Thyroid gland (tissue), 4 donors: ENCODE data around the gene PTGFRN.

Source experiments
- POLR2A ChIP-seq, 2 donors: fragments of 450-650 bp; IDR thresholded peaks; one replicate each; pipeline ENCODE4 v1.6.1; 2017; ENCODE audit warnings: antibody characterized with exemption in 2 of 2, mild to moderate bottlenecking in 2 of 2, moderate library complexity in 1 of 2
- TF ChIP-seq, protein P1 (sequence below), 6 experiments: fragments of 200-600 bp in 3 of 6; fragments of 450-650 bp in 3 of 6; sonication (generic) in 3 of 6; IDR thresholded peaks; one replicate each; pipeline ENCODE4 v1.5.1; 2016 to 2019; ENCODE audit warnings: antibody characterized with exemption in 6 of 6, mild to moderate bottlenecking in 2 of 6, inconsistent platforms in 1 of 6, moderate library complexity in 1 of 6

GRCh38 chr1:116981521-116982037, 71.9 kb downstream of the PTGFRN start:
- TF ChIP-seq, protein P1, sequence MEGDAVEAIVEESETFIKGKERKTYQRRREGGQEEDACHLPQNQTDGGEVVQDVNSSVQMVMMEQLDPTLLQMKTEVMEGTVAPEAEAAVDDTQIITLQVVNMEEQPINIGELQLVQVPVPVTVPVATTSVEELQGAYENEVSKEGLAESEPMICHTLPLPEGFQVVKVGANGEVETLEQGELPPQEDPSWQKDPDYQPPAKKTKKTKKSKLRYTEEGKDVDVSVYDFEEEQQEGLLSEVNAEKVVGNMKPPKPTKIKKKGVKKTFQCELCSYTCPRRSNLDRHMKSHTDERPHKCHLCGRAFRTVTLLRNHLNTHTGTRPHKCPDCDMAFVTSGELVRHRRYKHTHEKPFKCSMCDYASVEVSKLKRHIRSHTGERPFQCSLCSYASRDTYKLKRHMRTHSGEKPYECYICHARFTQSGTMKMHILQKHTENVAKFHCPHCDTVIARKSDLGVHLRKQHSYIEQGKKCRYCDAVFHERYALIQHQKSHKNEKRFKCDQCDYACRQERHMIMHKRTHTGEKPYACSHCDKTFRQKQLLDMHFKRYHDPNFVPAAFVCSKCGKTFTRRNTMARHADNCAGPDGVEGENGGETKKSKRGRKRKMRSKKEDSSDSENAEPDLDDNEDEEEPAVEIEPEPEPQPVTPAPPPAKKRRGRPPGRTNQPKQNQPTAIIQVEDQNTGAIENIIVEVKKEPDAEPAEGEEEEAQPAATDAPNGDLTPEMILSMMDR (IDR thresholded peaks at IDR 0.05), result no peak
- no peak for TF ChIP-seq POLR2A (IDR thresholded peaks at IDR 0.05)
